ENCODE results near the gene PIK3CA.

The PIK3CA gene

DNA sequence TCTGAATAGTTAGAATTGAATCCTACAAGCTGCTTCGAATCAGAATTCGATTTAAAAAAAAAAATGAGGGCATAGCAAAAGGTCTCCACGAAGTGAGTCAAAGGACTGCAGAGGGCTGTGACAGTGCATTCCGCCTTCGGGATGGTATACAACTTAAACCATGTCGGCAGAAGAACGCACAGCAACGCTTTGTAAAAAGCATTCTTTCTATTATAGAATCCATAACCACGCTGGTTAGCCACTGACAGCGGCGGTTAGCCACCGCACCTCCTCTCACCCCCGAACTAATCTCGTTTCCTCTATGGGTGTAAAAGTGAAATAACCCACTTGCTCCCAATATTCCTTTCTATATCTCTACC, 664 bp upstream of the PIK3CA start:
- Mint-ChIP-seq H3K36me3 (no peaks in the 10 kb centered on the region), H3K4me1 (peaks cover 26% of the 10 kb centered on the region), H3K27me3 (no peaks in the 10 kb centered on the region), H3K27ac (no peak overlapping the region), H3K4me3 (no peak overlapping the region), H3K9me3 (no peaks in the 10 kb centered on the region)
- DNase-seq (ENCODE audit: low spot score in 2 of 2) (no peak), ATAC-seq (ENCODE audit: low read depth) (peak; percentile 28)

GRCh38 chr3:179148616-179149405, 654 bp downstream of the PIK3CA start:
- DNase-seq (ENCODE audit: low spot score in 2 of 2) (peak; percentile 41 to 51), ATAC-seq (ENCODE audit: low read depth) (peak; percentile 2)
- Mint-ChIP-seq H3K36me3 (no peaks in the 10 kb centered on the region), H3K27ac (no peak overlapping the region), H3K27me3 (no peaks in the 10 kb centered on the region), H3K4me1 (peaks cover 28% of the 10 kb centered on the region), H3K4me3 (peak overlapping the region; percentile 97), H3K9me3 (no peaks in the 10 kb centered on the region)

DNA sequence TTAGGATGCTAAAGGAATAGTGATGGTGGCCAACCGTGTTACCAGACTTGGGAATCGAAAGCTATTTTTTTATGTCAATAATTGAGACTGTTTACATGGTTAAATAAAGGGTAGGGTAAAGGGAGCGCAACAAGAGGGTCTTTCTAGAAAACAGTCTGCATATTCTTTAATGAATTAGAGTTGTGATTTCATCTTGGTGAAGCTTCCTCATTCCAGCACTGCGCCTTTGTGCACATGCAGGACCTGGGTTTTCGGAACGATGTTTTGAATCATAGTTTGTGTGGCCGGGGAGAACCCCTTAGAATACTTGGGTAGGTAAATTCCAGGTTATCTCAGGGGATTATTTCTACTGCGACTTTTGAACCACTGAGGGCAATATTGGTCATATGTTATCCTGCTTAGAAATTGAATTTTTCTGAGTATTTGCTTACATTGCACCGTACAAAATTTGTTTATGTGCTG, 1.3 kb downstream of the PIK3CA start:
- H3K36me3 Mint-ChIP-seq = peaks cover 1% of the 10 kb centered on the region
- ATAC-seq (ENCODE audit: low read depth) = peak; percentile 53
- peak; percentile 51 to 77 for DNase-seq (ENCODE audit: low spot score in 2 of 2)
- H3K4me3 Mint-ChIP-seq = peak overlapping the region; percentile 97
- peaks cover 30% of the 10 kb centered on the region for H3K4me1 Mint-ChIP-seq
- H3K27ac Mint-ChIP-seq = no peak overlapping the region
- no peaks in the 10 kb centered on the region for H3K27me3 Mint-ChIP-seq
- H3K9me3 Mint-ChIP-seq = no peaks in the 10 kb centered on the region

DNA sequence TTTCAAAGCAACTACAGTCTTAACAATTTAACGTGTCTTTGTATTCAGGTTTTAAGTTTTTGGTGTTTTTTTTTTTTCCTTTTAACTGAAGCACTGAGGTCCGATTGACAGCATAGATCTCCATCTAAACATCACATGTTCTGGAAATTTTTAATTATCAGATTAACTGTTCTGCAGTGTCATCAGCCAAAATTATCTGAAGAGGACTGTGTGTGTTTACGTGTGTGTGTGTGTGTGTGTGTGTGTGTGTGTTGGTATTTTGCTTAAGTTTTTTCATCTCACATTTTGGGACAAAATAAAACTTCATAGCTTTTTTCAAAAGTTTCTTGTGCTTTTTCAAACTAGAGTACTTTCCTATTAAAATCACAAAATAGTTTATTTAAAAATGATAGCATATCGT, 1.8 kb downstream of the PIK3CA start:
- Mint-ChIP-seq H3K36me3 (peaks cover 1% of the 10 kb centered on the region), H3K4me1 (peaks cover 33% of the 10 kb centered on the region), H3K27me3 (no peaks in the 10 kb centered on the region), H3K9me3 (no peaks in the 10 kb centered on the region), H3K27ac (no peak overlapping the region), H3K4me3 (peak overlapping the region; percentile 97)
- no peak for DNase-seq (ENCODE audit: low spot score in 2 of 2)
- ATAC-seq (ENCODE audit: low read depth) = no peak

DNA sequence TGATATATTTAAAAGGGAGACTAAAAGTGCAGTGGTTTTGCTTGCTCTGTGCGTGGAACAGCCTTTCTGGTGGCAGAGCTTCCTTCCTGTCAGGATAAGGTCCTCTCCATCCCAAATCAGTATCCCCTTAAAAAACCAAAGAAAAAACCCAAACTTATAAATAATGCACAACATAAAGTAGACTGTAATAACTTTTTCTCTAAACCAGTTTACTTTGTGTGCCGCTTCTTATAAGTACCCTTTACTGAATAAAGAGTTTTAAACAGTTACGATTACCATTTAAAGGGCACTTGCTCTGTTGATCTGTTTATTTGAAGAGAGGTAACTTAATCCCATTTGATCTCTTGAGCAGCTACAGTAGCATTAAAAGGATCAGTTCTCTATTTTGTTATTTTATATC, 2.5 kb downstream of the PIK3CA start:
- Mint-ChIP-seq H3K4me3 (no peak overlapping the region), H3K9me3 (no peaks in the 10 kb centered on the region), H3K27me3 (no peaks in the 10 kb centered on the region), H3K27ac (no peak overlapping the region), H3K4me1 (peaks cover 33% of the 10 kb centered on the region), H3K36me3 (peaks cover 1% of the 10 kb centered on the region)
- DNase-seq (ENCODE audit: low spot score in 2 of 2) = no peak
- no peak for ATAC-seq (ENCODE audit: low read depth)

- H3K4me3 Mint-ChIP-seq = peak overlapping the region; percentile 24
- peak overlapping the region; percentile 14 for H3K27ac Mint-ChIP-seq
- no peaks in the 10 kb centered on the region for H3K27me3 Mint-ChIP-seq
- H3K9me3 Mint-ChIP-seq = no peaks in the 10 kb centered on the region
- peaks cover 41% of the 10 kb centered on the region for H3K4me1 Mint-ChIP-seq
- DNase-seq (ENCODE audit: low spot score in 2 of 2) (no peak), ATAC-seq (ENCODE audit: low read depth) (no peak)
- peaks cover 1% of the 10 kb centered on the region for H3K36me3 Mint-ChIP-seq
Measured at GRCh38 chr3:179151474-179151873, 3.3 kb downstream of the PIK3CA start.

DNA sequence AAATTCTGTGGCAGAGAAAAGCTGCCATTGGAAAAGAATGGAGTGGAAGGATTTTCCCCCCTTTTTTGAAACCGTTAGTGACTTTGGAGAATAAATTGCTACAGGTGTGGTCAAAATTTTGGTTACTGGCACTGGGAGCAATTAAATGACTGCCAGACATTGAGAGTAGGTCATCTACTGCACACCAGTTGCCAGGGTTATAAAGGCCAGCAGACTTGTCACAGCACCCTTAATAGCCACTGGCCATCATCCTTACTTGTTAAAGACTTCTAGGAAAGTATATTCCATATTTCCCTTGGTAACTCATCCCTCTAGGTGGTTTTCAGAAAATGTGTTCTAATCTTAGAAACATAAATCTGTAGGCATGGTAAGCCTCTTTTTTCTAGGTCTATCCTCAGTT, 8.0 kb downstream of the PIK3CA start:
- DNase-seq (ENCODE audit: low spot score in 2 of 2) (no peak), ATAC-seq (ENCODE audit: low read depth) (no peak)
- no peaks in the 10 kb centered on the region for H3K9me3 Mint-ChIP-seq
- no peak overlapping the region for H3K27ac Mint-ChIP-seq
- H3K4me3 Mint-ChIP-seq = no peak overlapping the region
- peaks cover 4% of the 10 kb centered on the region for H3K36me3 Mint-ChIP-seq
- no peaks in the 10 kb centered on the region for H3K27me3 Mint-ChIP-seq
- peaks cover 51% of the 10 kb centered on the region for H3K4me1 Mint-ChIP-seq

- no peak for ATAC-seq (ENCODE audit: low read depth)
- Mint-ChIP-seq H3K9me3 (no peaks in the 10 kb centered on the region), H3K27me3 (no peaks in the 10 kb centered on the region), H3K4me1 (peaks cover 46% of the 10 kb centered on the region), H3K36me3 (peaks cover 4% of the 10 kb centered on the region), H3K4me3 (no peak overlapping the region), H3K27ac (no peak overlapping the region)
- DNase-seq (ENCODE audit: low spot score in 2 of 2) = no peak
Measured at GRCh38 chr3:179156775-179157174, 8.6 kb downstream of the PIK3CA start.

DNA sequence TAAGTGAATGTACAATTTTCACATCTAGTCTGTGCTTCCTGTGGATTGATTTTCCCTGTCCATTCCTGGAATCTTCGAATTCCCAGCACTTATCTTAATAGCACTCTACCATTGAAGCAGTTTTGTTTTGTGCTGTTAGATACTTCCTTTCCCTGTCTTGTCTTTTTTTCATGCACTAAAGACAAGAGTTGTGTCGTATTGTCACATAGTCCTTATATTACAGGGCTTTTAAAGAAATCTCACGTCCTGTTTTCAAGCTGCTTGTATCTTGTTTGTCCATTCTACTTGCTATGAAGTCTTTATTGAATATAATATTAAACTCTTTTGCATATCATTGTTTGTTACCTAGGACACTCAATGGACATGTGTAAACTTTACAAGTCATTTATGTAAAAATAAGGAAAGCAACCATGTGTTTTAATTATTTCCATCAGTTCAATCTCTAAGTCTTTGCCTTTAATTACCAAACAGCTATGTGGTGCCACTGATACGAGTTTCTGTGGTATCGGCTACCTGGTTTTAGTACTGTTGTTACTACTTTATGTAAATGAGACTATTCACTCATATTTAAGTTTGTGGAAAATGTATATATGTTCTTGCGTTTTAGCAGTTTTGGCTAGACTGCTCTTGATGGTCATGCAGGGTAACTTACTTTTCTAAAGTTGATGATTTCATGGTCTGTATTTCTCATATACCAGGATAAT, 10.3 kb downstream of the PIK3CA start:
- Mint-ChIP-seq H3K4me1 (peaks cover 42% of the 10 kb centered on the region), H3K9me3 (no peaks in the 10 kb centered on the region), H3K4me3 (no peak overlapping the region), H3K27me3 (no peaks in the 10 kb centered on the region), H3K36me3 (peaks cover 4% of the 10 kb centered on the region), H3K27ac (peak overlapping the region; percentile 32)
- ATAC-seq (ENCODE audit: low read depth) (no peak), DNase-seq (ENCODE audit: low spot score in 2 of 2) (no peak)

DNA sequence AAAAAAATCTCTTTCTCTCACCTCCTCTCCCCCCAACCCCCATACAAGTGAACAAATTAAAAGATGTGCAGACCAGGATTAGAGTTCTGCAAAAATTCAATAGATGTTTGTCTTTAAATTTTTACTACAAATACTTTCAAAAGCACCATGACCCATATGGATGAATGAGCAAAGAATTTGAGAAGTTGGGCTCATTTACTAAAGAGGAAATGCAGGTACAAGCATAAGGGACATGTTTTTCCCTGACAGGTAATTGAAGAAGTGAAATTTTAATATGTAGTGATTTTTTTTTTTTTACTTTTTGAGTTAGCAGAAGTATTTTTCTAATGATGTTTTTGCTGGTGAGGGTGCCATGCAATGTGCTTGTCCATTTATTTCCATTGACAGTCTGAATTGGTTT, 15.3 kb downstream of the PIK3CA start:
- ATAC-seq (ENCODE audit: low read depth) = peak; percentile 81
- Mint-ChIP-seq H3K27me3 (no peaks in the 10 kb centered on the region), H3K27ac (peak overlapping the region; percentile 60), H3K4me3 (peak overlapping the region; percentile 29), H3K36me3 (peaks cover 4% of the 10 kb centered on the region), H3K9me3 (peaks cover 3% of the 10 kb centered on the region), H3K4me1 (peaks cover 47% of the 10 kb centered on the region)
- no peak for DNase-seq (ENCODE audit: low spot score in 2 of 2)

DNA sequence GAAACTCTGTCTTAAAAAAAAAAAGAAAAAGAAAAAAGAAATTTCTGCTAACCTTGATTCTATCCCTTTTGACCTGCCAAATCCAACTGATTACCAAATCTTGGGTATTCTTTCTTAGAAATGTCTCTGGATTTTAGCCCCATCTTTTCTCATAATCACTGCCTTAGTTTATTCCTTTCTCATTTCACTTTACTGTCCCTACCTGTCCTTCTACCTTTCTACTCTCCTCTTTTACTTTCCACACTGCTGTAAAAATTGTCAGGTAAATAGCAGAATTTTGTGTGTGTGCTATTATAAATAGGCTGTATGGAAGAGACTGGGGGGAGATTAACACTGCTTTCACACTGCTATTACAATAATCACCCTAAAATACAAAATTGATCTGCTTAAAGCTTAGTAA, 16.7 kb downstream of the PIK3CA start:
- Mint-ChIP-seq H3K36me3 (peaks cover 4% of the 10 kb centered on the region), H3K4me1 (peaks cover 49% of the 10 kb centered on the region), H3K27ac (peak overlapping the region; percentile 88), H3K27me3 (no peaks in the 10 kb centered on the region), H3K4me3 (no peak overlapping the region), H3K9me3 (peaks cover 3% of the 10 kb centered on the region)
- ATAC-seq (ENCODE audit: low read depth) (no peak), DNase-seq (ENCODE audit: low spot score in 2 of 2) (no peak)

DNA sequence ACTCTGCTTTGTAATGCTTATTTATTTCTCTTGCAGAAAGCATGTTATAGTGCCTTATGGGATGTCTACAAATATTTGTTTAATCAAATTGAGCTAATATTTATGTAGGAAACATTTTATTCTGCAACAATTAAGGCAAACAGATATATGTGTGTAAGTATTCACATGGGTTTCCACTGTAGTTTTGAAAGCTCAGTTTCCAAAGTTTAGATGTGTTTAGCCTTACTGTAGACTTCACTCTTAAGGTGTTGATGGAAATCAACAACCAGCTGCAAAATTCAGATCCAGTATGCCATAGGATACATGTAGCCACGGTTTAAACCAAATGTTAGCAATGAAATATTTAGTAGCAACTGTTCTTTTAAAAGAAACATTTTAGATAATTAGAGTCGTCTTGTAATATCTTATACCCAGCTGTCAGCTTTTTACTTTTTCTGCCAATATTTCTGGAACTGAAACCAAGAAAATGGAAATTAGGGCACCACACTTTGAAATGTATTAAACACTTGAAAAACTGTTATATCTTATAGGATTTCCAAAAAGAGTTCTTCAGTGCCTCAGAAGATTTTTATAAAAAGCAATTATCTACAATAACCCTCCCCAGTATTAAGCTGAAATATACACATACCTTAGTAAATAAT, 18.5 kb downstream of the PIK3CA start:
- peaks cover 6% of the 10 kb centered on the region for H3K36me3 Mint-ChIP-seq
- H3K4me3 Mint-ChIP-seq = peak overlapping the region; percentile 52
- H3K4me1 Mint-ChIP-seq = peaks cover 43% of the 10 kb centered on the region
- no peaks in the 10 kb centered on the region for H3K27me3 Mint-ChIP-seq
- ATAC-seq (ENCODE audit: low read depth) (peak; percentile 32), DNase-seq (ENCODE audit: low spot score in 2 of 2) (no peak)
- H3K9me3 Mint-ChIP-seq = peaks cover 3% of the 10 kb centered on the region
- H3K27ac Mint-ChIP-seq = peak overlapping the region; percentile 62

GRCh38 chr3:179168918-179169317, 20.8 kb downstream of the PIK3CA start:
- Mint-ChIP-seq H3K4me3 (no peak overlapping the region), H3K4me1 (peaks cover 39% of the 10 kb centered on the region), H3K36me3 (peaks cover 6% of the 10 kb centered on the region), H3K27me3 (no peaks in the 10 kb centered on the region), H3K9me3 (peaks cover 3% of the 10 kb centered on the region), H3K27ac (no peak overlapping the region)
- ATAC-seq (ENCODE audit: low read depth) (no peak), DNase-seq (ENCODE audit: low spot score in 2 of 2) (no peak)

DNA sequence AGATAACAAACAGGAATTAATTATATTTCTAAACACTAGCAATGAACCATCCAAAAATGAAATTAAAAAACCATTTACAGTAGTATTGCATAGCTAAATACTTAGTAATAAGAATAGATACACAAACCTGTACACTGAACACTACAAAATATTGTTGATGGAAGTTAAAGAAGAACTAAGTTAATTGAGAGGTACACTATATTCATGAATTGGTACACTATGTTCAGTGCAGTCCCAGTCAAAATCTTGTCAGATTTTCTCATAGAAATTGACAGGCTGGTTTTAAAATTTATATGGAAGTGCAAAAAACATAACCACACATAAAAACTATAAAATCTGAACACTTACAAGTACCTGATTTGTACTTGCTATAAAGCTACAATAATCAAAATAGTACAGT, 24.4 kb downstream of the PIK3CA start:
- peaks cover 6% of the 10 kb centered on the region for H3K36me3 Mint-ChIP-seq
- peaks cover 3% of the 10 kb centered on the region for H3K9me3 Mint-ChIP-seq
- no peak for ATAC-seq (ENCODE audit: low read depth)
- no peak overlapping the region for H3K27ac Mint-ChIP-seq
- H3K4me3 Mint-ChIP-seq = no peak overlapping the region
- no peak for DNase-seq (ENCODE audit: low spot score in 2 of 2)
- peaks cover 33% of the 10 kb centered on the region for H3K4me1 Mint-ChIP-seq
- no peaks in the 10 kb centered on the region for H3K27me3 Mint-ChIP-seq

All from memory B cell (primary cell).